GM18517 (cell line): ENCODE data around the gene PPP2R2C.

Experiments
- ATAC-seq: cut with Tn5 transposase; IDR thresholded peaks from one replicate; pipeline ENCODE4 v1.9.1; 2021; ENCODE audit warnings: mild to moderate bottlenecking, moderate library complexity; ENCODE audit not compliant: unreplicated experiment

The PPP2R2C gene

GRCh38 chr4:6294705-6295421, 177.6 kb downstream of the PPP2R2C start:
- no peak for ATAC-seq

- ATAC-seq: no peak
These were observed 178.8 kb downstream of the PPP2R2C start for GRCh38 chr4:6293661-6294060.

- ATAC-seq: no peak
These were observed 179.3 kb downstream of the PPP2R2C start for GRCh38 chr4:6293097-6293445.

- no peak for ATAC-seq
These were observed 179.9 kb downstream of the PPP2R2C start for GRCh38 chr4:6292376-6293096.

- ATAC-seq: no peak
These were observed 180.6 kb downstream of the PPP2R2C start for GRCh38 chr4:6291784-6292297.

- no peak for ATAC-seq
These were observed 181.5 kb downstream of the PPP2R2C start for GRCh38 chr4:6290769-6291547.

GRCh38 chr4:6290256-6290655, 182.2 kb downstream of the PPP2R2C start:
- no peak for ATAC-seq

GRCh38 chr4:6288871-6289270, 183.5 kb downstream of the PPP2R2C start:
- no peak for ATAC-seq

- no peak for ATAC-seq
These were observed 184.1 kb downstream of the PPP2R2C start for GRCh38 chr4:6288342-6288741.

GRCh38 chr4:6287017-6287788, 185.2 kb downstream of the PPP2R2C start:
- no peak for ATAC-seq

GRCh38 chr4:6283282-6283681, 189.1 kb downstream of the PPP2R2C start:
- no peak for ATAC-seq

GRCh38 chr4:6282314-6282771, 190.1 kb downstream of the PPP2R2C start:
- ATAC-seq: no peak

GRCh38 chr4:6281436-6282313, 190.7 kb downstream of the PPP2R2C start:
- ATAC-seq: no peak

- no peak for ATAC-seq
These were observed 191.9 kb downstream of the PPP2R2C start for GRCh38 chr4:6280365-6280996.

- ATAC-seq: no peak
These were observed 192.7 kb downstream of the PPP2R2C start for GRCh38 chr4:6279582-6280289.

GRCh38 chr4:6278801-6279197, 193.6 kb downstream of the PPP2R2C start:
- peak; percentile 95 for ATAC-seq

GRCh38 chr4:6277935-6278800, 194.2 kb downstream of the PPP2R2C start:
- ATAC-seq: no peak
